ENCODE measurements around the gene BSCL2. TPM values are rescaled to one million over a fixed set of nuclear protein-coding genes. Genes with fewer than 3 reads are reported as not detected.

The BSCL2 gene
- total RNA-seq, 1 experiment from 2014 or later, result 77.4 TPM

DNA sequence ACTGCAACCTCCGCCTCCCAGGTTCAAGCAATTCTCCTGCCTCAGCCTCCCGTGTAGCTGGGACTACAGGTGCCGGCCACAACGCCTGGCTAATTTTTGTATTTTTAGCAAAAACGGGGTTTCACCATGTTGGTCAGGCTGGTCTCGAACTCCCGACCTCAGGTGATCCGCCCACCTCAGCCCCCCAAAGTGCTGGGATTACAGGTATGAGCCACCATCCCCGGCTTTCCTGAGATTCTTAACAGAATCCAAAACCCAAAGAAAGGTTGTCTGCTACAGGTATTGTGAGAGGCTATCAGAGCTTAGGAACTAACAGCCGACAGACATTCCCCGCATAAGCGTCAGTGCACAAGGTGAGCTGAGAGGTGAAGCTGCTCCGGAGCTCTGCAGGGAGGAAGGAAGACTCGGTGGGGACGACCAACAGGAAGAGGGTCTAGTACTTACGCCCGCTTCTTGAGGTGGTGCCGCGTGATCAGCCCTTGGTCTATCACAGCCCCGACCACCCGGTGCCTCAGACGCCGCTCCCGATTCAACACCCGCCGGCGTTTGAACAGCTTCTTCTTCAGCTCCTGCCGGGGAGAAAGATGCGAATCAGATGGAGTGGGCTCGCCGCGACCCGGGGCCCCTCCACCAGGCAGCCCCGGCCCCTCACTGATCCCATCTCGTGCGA lies 42.7 kb downstream of the BSCL2 start:
- no peaks in the 10 kb centered on the region; the same call in 1 of the 2 replicates for H3K27me3 Mint-ChIP-seq (ENCODE audit: low read depth)
- H4K8ac ChIP-seq (replicated peaks; ENCODE audit: insufficient read length, low read depth, low read length), result no peak overlapping the region
- no peak overlapping the region for H4K91ac ChIP-seq (ENCODE audit: insufficient read length, low read depth, low read length)
- H2BK120ac ChIP-seq (ENCODE audit: low read depth, low read length, poor library complexity, severe bottlenecking), result no peak overlapping the region
- H3K9me3 Mint-ChIP-seq, result no peaks in the 10 kb centered on the region; a peak in 1 of 5 replicates
- H3K9ac ChIP-seq (ENCODE audit: extremely low read depth, insufficient read length, low read length), result peak overlapping the region; percentile 72
- no peak overlapping the region for H3K4ac ChIP-seq (ENCODE audit: low read depth, low read length)
- H3K36me3 Mint-ChIP-seq (ENCODE audit: insufficient read depth in 1 of 3, low read depth in 3 of 3), result peaks cover 29 to 57% (median 29%) of the 10 kb centered on the region in 3 experiments
- H3T11ph ChIP-seq (ENCODE audit: low read length), result no peak overlapping the region
- peak overlapping the region; percentile 69 for H3K4me2 ChIP-seq (ENCODE audit: insufficient read depth, insufficient read length, low read length)
- no peaks in the 10 kb centered on the region for H3K9me3 ChIP-seq (ENCODE audit: control insufficient read depth, low read depth, low read length)
- H4K20me1 ChIP-seq (ENCODE audit: control insufficient read depth, insufficient read depth, insufficient read length), result no peaks in the 10 kb centered on the region
- TF ChIP-seq CTCF (conservative IDR thresholded peaks at IDR 0.05), result no peak
- peak overlapping the region; percentile 51 for H3K18ac ChIP-seq (ENCODE audit: insufficient read length, low read depth, low read length)
- WGBS (ENCODE audit: extremely low coverage, insufficient read length, low lambda C conversion rate), result no CpG with 5 or more reads among the region's 36 CpGs
- H3K27ac Mint-ChIP-seq, result peak overlapping the region; percentile 89 to 97 (median 96)
- no peaks in the 10 kb centered on the region for H3K27me3 ChIP-seq (ENCODE audit: insufficient read depth, low read length)
- peaks cover 16 to 20% of the 10 kb centered on the region in 2 experiments for H3K4me1 Mint-ChIP-seq
- H3K79me1 ChIP-seq (ENCODE audit: insufficient read depth, low read depth, low read length, poor library complexity, severe bottlenecking), result no peaks in the 10 kb centered on the region
- H2BK20ac ChIP-seq (ENCODE audit: low read depth, low read length, poor library complexity, severe bottlenecking), result no peak overlapping the region
- H2AFZ ChIP-seq (ENCODE audit: low read length), result no peak overlapping the region
- peak overlapping the region; percentile 74 for H3K14ac ChIP-seq (ENCODE audit: insufficient read depth, low read length)
- H2BK5ac ChIP-seq (ENCODE audit: insufficient read length, low read length), result no peak overlapping the region
- peak overlapping the region; percentile 94 to 99 for H3K4me3 Mint-ChIP-seq
- no peak overlapping the region for H2BK12ac ChIP-seq (ENCODE audit: insufficient read length, low read depth, low read length)
- no peak overlapping the region for H3K27ac ChIP-seq (ENCODE audit: insufficient read length, low read depth, low read length)
- H2AK5ac ChIP-seq (ENCODE audit: insufficient read length, low read length), result no peak overlapping the region
- H3K79me2 ChIP-seq (ENCODE audit: insufficient read depth, low read length), result peaks cover 3% of the 10 kb centered on the region; the same call in 1 of the 2 replicates
- no peak overlapping the region for H3K23ac ChIP-seq (ENCODE audit: insufficient read length, low read depth, low read length)
- no peak overlapping the region for H2BK15ac ChIP-seq (ENCODE audit: low read depth, low read length)
- DNase-seq, result peak; percentile 74
- H3K4me1 ChIP-seq (ENCODE audit: insufficient read depth, low read length), result peaks cover 2% of the 10 kb centered on the region; the same call in 1 of the 2 replicates
- peaks cover 14% of the 10 kb centered on the region for H3K23me2 ChIP-seq (ENCODE audit: insufficient read length, low read depth, low read length, poor library complexity, severe bottlenecking)
- H4K5ac ChIP-seq (ENCODE audit: insufficient read length, low read depth, low read length), result no peak overlapping the region
- H3K56ac ChIP-seq (ENCODE audit: insufficient read length, low read depth, low read length), result no peak overlapping the region
